NCI-H146 treated with DMSO at 0.1 percent for 48 hours (cell line): Measurements from ENCODE around the gene PHF2.

Experiments used
- DNase-seq: peaks from one replicate; lab custom pipeline; 2025; ENCODE audit not compliant: unreplicated experiment; lab: John Stamatoyannopoulos, UW

The PHF2 gene

DNA sequence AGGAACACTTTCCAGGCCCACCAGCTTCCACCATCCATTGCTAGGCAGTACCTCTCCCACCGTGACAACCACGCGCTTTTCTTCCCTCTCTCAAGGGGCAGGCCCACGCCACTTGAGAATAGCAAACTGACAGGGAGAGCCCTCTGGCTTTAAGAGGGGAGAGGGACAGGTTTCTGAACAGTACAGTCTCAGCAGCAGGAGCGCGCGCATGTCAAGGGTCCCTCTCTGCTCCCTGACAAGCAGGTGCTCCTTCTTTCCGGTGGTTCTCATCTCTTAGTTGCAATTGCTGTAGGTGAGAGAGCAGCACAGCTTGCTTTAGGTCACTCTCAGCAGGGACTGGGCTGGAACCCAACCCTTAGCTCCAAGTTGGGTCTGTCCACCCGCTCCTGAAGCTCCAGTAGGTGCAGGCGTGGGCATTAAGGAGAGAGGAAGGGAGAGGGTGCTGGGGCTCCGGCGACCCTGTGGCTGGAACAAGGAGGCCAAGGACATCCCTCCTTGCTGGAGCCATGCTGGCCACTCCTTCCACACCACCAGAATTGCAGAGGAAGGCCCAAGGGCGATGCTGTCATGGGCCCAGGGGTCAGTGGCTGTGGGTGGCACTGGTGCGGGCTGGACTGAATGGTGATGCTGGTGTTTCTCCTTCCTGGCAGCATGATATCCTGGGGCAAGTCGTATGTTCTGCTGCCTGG, 9.0 kb upstream of the PHF2 start:
- DNase-seq, result no peak

DNA sequence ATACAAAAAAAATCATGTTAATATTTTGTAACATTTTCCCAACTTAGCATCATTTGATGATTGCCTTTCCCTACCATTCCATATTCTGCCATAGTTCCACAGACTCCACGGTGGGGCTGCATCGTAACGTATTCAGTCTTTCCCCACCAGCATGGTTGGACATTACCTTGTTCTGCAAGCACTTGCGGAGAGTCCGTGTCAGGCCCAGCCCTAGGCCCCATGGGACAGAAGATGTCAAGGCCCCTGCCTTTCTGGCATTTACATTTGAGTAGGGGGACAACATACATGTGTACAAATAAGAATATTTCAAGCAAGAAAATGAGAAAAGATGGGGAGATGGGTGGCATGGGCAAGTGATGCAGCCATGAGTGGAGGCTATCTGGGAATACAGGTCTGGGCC, 8.2 kb upstream of the PHF2 start:
- DNase-seq, result no peak

DNA sequence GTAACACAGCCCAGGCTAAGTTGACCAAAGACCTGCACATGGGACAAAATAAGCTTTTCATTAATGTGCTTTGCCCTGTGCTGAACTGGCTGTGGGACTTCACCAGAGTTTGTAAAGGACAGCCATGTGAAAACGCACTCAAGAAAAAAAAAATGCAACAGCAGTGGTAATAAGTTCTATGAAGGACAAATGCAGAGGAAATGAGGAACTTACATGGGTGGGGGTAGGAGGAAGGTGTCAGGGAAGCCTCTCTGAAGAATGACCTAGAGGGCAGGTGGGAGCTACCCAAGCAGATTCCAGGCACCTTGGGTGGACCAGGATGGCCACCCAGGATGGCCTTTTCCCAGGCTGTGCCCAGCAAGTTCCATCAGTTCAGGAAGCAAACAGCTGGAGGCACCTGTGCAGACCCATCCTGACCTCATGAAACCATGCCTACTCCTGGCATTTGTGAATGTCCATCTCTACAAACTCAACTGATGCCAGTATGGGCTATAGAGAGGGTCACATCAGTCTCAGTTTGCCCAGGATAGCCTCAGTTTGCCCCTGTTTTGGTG, 6.7 kb upstream of the PHF2 start:
- no peak for DNase-seq

GRCh38 chr9:93572221-93572620, 4.2 kb upstream of the PHF2 start:
- no peak for DNase-seq

DNA sequence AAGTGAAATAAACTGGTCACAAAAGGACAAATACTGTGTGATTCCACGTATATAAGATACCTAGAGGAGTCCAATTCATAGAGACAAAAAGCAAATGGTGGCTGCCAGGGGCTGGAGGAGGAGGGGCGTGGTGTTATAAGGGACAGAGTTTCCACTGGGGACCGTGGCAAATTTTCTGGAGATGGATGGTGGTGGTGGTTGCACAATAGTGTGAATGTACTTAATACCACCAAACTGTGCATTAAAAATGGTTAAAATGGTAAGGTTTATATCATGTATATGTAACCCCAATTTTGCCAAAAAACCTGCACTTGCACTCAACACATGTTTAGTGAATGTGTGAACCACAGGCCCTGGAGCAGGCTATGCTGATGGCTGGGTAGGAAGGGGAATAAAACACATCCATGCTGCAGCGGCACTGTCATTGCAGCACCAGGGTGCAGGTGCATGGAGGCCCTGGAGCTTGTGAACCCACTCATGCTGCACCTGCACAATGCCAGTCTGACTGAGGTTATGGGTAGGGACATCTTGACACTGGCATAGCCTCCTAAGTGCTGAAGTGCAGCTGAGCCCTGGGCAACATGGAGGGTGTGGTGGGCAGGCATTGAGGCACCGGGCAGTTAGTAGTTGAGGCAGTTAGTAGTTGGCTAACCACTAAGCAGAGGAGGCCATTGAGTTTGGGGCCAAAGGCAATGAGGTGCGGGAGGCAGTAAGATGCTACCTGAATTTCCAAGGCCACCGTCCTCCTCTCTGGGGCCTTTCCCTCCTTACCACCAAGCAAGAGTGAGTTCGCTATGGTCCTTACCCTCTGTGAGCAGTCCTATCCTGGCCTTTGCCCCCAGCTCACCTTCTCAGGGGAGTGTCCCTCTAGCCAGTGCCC, 3.5 kb upstream of the PHF2 start:
- no peak for DNase-seq

- no peak for DNase-seq
Observed at GRCh38 chr9:93573516-93573828, 2.9 kb upstream of the PHF2 start.

DNA sequence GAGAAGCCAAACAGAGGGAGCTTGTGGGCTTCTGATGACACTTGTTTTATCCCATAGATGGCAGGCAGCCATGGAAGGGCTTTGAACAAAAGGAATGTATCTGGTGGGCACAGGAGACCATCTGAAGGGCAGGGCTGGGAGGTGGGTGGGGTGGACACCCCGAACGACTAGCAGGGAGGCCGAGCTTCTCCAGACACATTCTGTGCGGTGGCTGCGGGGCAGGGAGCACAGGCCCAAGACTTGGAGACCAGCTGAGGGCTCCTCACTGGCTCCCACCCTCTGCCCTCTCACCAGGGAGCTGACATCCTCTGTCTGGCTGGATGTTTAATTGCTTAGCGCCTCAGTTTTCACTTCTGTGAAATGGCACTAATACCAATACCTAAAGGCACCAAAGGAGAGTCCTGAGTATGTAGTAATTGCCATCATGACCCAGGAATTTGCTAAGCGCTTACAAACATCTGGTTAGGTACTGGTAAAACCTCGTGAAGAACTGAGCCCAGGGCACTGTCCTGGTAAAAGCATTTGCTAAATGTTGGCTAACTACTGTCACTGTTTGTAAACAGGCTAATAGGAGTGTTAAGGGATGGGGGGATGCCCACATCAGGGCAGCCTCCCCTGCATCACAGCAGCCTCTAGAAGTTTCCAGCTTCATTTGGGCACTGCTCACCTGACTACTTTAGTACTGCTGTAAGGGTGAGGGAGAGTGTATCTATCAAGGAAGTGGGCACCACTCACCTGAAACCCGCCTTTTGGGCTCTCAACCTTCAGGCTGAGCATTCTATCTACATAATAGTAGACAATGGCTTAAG, 2.1 kb upstream of the PHF2 start:
- no peak for DNase-seq

DNA sequence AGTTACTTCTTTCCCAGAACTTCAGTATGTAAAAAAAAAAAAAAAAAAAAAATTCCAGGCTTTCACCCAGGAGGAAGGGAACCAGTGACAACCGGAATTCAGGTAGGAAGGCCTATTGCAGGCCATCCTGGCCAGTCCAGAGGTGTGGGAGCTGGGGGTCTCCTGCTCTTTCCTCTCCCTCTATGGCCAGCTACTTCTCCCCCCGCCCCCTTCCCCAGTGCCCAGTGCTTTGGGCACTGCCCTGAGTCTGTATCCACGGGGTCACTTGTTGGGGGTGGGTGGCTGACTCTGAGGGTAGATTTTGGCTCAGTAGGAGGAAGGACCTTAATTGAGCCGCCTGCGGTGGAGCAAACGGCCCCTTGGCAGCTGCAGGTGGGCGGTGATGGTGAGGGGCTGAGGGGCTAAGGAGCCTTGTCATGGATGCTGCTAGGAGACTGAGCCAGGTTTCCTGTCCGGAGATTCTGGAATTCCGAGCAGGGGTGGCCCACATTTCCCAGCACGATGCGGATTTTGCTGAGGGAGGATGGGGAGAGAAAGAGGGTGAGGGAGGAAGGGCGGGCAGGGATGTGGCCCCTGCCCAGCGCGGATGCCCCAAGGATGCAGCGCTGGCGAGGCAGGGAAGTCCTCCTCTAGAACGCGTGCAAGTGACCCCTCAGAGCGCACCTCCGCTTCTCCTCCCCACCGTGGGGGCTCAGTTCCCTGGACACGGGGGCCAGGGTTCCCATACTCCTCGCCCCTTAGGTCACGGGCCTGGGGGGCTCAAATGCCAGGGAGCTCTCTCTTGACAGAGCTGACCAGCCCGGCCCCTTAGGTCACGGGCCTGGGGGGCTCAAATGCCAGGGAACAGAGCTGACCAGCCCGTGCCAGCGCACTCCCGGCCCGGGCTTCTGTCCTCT, 1.2 kb upstream of the PHF2 start:
- no peak for DNase-seq

GRCh38 chr9:93575796-93576257, 557 bp upstream of the PHF2 start:
- no peak for DNase-seq

DNA sequence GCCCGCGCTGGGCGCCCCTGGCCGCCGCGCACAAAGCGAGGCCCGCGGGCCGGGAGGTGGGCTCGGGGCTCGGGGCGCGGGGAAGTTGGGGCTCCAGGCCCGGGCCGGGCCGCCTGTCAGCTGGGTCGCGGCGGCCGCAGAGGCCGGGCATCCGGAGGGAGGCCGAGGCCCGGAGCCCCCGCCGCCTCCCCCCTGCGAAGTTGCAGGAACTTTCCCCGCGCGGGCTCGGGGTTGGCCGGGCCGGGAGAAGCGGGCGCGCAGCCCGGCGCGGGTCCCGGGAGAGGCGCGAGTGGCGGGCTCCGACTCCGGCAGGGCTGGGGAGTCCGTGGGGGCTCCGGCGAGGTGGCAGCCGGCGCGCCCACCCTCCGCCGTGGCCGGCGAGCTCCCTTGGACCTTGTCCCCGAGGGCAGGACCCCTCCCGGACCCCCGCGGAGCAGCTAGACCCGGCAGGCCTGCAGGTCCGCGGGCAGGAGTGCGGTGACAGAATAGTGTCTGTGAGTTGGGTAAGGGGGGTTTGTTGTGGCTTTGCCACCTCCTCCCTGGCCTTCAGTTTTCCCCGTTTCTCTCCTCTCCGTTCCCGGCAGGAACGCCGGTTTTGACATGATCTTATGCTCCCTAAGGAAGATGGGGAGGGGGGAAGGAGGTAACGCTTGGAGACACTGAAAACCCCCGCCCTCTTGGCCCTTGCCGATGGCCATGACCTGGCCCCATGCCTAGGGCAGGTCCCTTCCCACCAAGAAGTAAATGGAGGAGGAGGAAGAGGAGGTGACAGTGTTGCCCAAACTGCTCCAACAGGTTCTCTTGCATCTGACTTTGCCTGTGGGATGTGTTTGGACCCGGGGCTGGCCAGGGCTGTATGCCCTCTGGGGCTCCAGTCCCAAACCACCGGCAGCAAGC, 942 bp downstream of the PHF2 start:
- DNase-seq, result no peak

GRCh38 chr9:93577975-93578682, 1.7 kb downstream of the PHF2 start:
- no peak for DNase-seq

DNA sequence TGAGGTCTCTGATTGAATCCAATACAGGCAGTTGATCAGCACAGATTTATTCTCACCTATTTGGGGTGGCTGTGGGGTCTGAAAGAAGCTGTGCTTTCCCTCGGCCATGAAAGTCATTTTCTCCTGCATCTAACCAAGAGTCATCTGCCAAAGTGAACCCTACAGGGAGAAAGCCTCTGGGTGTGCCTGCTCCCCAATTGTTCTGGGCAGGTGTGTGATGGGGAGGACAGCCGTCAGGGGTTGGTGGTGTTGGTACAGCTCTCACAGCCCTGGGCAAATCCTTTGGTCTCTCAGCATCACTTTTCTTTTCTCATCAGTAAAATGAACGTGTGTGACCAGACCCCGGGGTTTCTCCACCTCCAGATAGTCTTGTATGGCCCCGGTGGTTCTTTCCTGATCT, 2.5 kb downstream of the PHF2 start:
- no peak for DNase-seq

- no peak for DNase-seq
Observed at GRCh38 chr9:93579711-93580516, 3.5 kb downstream of the PHF2 start.

- no peak for DNase-seq
Observed at GRCh38 chr9:93580654-93581380, 4.4 kb downstream of the PHF2 start.

DNA sequence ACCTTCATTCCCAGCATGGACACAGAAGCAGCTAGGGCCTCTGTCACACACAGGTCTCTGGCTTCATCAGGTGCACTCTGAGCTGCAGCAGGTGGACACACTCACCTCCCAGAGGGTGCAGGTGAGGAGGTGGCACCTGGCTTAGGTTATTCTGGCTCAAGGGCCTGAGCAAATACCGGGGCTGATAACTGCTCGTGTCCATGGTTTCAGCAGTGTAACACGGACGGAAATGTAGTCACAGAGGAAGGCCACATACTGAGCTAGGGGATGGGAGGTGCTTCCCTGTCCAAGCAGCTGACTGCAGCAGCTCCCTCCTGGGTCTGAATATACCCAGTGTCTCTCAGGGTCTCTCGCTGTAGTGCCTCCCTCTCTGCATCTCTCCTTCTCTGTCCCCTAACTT, 5.7 kb downstream of the PHF2 start:
- DNase-seq, result peak; percentile 92

GRCh38 chr9:93582550-93582949, 6.2 kb downstream of the PHF2 start:
- no peak for DNase-seq

DNA sequence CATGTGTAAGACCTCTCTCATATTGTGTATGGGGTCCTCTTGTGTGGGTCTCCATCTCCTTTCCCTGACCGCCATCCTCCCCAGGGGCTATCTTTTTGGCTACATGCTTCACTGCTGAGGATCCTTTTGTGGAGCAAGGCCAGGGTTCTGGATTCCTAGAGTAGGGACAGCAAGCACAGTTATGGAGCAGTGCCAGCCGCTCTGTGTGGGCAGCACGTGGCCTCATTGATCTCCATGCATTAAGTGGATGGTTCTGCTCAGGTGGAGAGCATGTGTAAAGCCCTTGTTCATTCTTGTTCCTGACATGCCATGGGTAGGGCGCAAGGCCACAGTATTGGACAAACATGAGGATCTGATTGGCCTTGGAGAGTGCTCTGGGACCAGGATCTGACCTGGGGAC, 8.9 kb downstream of the PHF2 start:
- DNase-seq, result no peak
